ENCODE data around the gene ODAM. TPM values are rescaled to one million over a fixed set of nuclear protein-coding genes. Genes with fewer than 3 reads are reported as not detected.

ODAM gene
- total and polyA plus RNA-seq, 2 of the 8 experiments (the other 6 are each of a cell fraction or from before 2014, with no cell fraction given), result 0.21 TPM; not detected in 1

DNA sequence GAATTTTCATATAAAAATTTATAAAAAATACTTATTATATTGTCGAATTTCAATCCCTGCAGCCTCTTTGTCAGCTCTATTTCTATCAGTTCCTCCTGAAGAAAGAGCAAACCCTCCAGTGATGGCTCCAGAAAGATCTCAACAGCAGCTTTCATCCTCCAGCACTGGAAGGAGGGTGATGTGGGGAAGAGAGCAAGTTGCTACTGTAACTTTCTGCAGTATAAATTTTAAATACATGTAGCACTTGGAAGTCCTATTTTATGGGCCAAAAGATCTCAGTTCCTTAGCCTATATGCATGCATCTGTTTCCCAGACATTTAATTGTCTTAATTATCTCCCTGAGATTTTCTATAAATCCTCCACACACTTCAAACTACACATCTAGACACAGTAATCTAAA lies 13.7 kb upstream of the ODAM start (continued):
- TF ChIP-seq MAFK (IDR thresholded peaks at IDR 0.05; ENCODE audit: low read depth, low read length), result no peak
